ENCODE data around the gene STAB2.

Gene STAB2

DNA sequence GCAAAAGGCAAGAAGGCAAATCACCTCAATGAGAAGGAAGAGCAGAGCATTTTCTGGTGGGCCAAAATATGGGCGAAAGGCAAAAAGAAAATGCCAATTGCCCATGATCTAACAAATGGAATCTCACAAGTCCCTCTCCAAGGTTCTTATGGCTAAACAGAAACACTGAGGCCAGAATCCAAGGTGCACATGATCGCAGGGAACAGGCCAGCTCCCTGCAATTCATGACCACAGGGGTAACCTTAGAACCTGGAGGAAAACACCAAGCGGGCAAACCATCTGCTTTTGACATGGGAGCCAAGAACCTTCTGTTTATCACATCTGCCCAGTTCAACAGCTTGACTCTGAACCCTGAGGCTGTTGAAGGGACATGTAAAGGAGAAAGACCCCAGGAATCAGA is 193.9 kb downstream of the STAB2 start:
- H3K36me3 ChIP-seq (ENCODE audit: control insufficient read depth, insufficient read depth, low read length): no peaks in the 10 kb centered on the region
- H3K27me3 ChIP-seq (ENCODE audit: control insufficient read depth, insufficient read depth, low read length): no peaks in the 10 kb centered on the region
- H3K4me3 ChIP-seq (ENCODE audit: low read length): no peak overlapping the region
- H3K9ac ChIP-seq (ENCODE audit: low read length): no peak overlapping the region
- H3K4me1 ChIP-seq (ENCODE audit: control insufficient read depth, insufficient read depth, low read length): peaks cover 3% of the 10 kb centered on the region
- no peaks in the 10 kb centered on the region for H3K9me3 ChIP-seq (ENCODE audit: control insufficient read depth, low read length)

DNA sequence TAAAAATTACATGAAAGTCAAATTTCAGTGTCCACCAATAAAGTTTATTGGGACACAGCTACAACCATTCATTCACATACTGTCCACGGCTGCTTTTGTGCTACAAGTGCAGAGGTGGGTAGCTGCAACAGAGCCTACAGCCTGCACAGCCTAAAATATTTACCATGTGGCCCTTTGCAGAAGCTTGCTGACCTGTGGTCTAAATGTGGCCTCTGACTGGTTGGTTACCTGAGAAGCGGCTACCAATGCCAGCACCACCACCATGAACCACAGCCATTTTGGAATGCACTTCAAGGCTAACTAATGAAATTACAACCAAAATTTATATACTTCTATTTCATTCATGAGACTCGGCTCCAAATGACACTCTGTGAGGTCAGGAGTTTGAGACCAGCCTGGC is 195.3 kb downstream of the STAB2 start:
- Histone ChIP-seq H3K36me3 (ENCODE audit: control insufficient read depth, insufficient read depth, low read length) (no peaks in the 10 kb centered on the region), H3K4me1 (ENCODE audit: control insufficient read depth, insufficient read depth, low read length) (peaks cover 3% of the 10 kb centered on the region), H3K9ac (ENCODE audit: low read length) (no peak overlapping the region), H3K27me3 (ENCODE audit: control insufficient read depth, insufficient read depth, low read length) (no peaks in the 10 kb centered on the region), H3K9me3 (ENCODE audit: control insufficient read depth, low read length) (no peaks in the 10 kb centered on the region), H3K4me3 (ENCODE audit: low read length) (no peak overlapping the region)

DNA sequence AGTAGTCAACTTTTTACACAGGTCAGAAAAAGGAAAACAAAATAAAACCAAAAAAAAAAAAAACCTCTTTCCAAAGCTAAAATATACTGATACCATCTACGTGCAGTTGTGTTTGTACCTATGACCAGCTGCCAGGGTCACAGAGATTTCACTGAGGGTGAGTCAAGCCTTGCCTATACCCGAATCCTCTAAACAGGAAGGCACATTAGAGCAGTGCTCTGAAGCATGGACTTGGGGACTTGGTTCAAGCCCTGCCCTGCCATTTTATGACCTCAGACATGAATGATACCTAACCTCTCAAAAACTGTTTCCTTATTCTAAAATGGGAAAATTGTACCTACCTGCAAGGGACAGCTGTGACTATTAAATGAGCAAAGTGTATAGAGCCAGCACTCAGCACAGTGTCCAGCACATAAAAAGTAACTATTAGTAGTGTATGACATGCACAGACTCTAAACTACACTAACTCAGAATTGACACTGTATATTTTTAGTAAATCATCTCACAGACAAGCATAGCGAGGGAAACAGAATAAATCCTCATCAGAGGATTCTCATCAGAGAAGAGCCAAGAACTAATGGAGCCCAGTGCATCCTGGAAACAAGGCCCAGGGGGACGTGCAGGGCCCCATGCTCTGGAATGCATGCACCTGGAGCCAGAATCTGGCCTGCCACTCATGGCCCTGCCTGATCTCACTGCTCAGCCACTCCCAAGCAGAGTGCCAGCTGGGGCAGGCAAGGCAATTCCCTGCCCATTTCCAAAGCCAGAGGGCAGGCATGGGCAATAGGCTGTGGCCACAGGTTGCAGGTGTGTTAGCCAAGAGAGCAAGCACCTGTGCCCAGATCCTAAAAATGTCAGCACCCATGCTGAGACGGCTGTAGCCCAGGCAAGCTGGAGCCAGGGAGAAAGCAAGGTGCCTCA is 196.9 kb downstream of the STAB2 start:
- Histone ChIP-seq H3K4me1 (ENCODE audit: control insufficient read depth, insufficient read depth, low read length) (peaks cover 3% of the 10 kb centered on the region), H3K9ac (ENCODE audit: low read length) (no peak overlapping the region), H3K36me3 (ENCODE audit: control insufficient read depth, insufficient read depth, low read length) (no peaks in the 10 kb centered on the region)

DNA sequence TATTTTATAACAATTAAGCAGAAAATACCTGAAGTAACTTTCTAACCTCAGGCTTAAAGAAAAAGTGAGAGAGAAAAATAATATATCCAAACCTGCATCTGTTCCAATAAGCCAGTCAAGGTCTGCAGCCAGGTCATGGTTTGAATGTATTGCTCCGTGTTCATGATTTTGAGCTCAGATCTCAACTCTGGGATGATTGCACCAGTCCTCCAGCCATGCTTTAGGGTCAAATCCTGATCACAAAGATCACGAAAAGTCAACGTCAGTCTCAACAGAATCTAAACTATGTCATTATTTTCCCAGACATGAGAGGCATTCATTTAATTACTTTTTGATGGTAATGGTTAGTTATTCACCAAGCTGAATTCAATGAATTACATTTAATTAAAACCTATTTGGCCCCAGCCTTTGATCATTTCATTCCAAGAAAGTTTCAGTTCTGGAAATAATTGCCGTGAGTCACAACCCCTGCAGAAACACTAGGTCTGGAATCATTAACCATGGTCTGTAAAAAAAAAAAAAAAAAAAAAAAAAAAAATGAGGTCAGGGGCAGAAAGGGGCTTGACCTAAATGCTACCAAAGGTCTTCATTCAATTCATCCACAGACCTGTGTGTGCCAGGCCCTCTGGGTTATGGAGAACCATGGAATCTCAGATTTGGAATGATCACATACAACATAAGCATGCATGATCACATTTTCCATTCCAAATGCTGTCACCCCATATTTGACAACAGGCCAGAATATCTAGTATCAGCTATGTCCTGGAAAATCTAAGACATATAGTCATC is 198.4 kb downstream of the STAB2 start:
- no peak overlapping the region for H3K9ac ChIP-seq (ENCODE audit: low read length)

More for the DNA sequence above, 196.9 kb downstream of the STAB2 start:
- no peak overlapping the region for H3K4me3 ChIP-seq (ENCODE audit: low read length)
- H3K27me3 ChIP-seq (ENCODE audit: control insufficient read depth, insufficient read depth, low read length): no peaks in the 10 kb centered on the region
- no peaks in the 10 kb centered on the region for H3K9me3 ChIP-seq (ENCODE audit: control insufficient read depth, low read length)

DNA sequence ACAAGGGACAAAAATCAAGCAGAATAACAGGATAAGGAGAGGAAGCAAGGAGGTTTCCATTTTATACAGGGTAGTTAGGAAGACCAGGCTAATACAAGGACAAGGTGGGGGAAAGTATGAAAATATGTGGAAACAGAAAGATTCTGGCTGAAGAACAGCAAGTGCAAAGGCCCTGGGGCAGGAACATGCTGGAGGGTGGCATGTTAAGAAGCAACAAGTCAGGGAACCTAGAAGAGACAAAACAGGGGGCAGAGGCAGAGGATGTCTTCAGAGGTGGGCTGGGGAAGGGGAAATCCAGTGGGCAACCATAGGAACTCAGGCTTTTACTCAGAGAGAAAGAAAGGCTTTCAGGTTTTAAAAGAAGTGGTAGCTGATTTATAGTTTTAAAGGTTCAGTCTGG is 199.1 kb downstream of the STAB2 start:
- no peak overlapping the region for H3K4me3 ChIP-seq (ENCODE audit: low read length)
- peaks cover 3% of the 10 kb centered on the region for H3K4me1 ChIP-seq (ENCODE audit: control insufficient read depth, insufficient read depth, low read length)
- H3K36me3 ChIP-seq (ENCODE audit: control insufficient read depth, insufficient read depth, low read length): no peaks in the 10 kb centered on the region
- no peaks in the 10 kb centered on the region for H3K27me3 ChIP-seq (ENCODE audit: control insufficient read depth, insufficient read depth, low read length)
- no peak overlapping the region for H3K9ac ChIP-seq (ENCODE audit: low read length)
- H3K9me3 ChIP-seq (ENCODE audit: control insufficient read depth, low read length): no peaks in the 10 kb centered on the region

More for the DNA sequence above, 198.4 kb downstream of the STAB2 start:
- Histone ChIP-seq H3K9me3 (ENCODE audit: control insufficient read depth, low read length) (no peaks in the 10 kb centered on the region), H3K27me3 (ENCODE audit: control insufficient read depth, insufficient read depth, low read length) (no peaks in the 10 kb centered on the region), H3K36me3 (ENCODE audit: control insufficient read depth, insufficient read depth, low read length) (no peaks in the 10 kb centered on the region), H3K4me1 (ENCODE audit: control insufficient read depth, insufficient read depth, low read length) (peaks cover 3% of the 10 kb centered on the region), H3K4me3 (ENCODE audit: low read length) (no peak overlapping the region)

DNA sequence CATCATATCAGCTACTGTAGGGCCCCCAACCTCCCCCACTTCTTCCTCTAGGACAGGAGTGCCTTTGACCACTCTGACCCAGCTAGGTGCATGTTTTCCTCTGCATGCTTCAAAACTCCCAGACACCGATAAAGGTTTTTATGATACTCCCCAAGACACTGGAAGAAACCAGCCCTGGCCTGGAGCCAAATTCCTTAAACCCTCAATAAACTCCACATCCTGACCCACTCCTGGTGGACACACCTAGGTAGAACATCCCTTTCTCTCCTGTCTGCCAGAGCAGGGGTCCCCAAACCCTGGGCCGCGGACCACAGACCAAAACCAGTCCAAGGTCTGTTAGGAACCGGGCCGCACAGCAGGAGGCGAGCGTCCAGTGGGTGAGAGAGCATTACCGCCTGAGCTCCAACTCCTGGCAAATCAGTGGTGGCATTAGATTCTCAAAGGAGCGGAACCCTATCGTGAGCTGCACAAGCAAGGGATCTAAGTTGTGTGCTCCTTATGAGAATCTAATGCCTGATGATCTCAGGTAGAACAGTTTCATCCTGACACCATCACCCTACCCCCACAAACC is 204.4 kb downstream of the STAB2 start:
- H3K9me3 ChIP-seq (ENCODE audit: control insufficient read depth, low read length): no peaks in the 10 kb centered on the region
- H3K4me1 ChIP-seq (ENCODE audit: control insufficient read depth, insufficient read depth, low read length): no peaks in the 10 kb centered on the region
- no peak overlapping the region for H3K4me3 ChIP-seq (ENCODE audit: low read length)
- H3K27me3 ChIP-seq (ENCODE audit: control insufficient read depth, insufficient read depth, low read length): no peaks in the 10 kb centered on the region
- H3K9ac ChIP-seq (ENCODE audit: low read length): no peak overlapping the region
- H3K36me3 ChIP-seq (ENCODE audit: control insufficient read depth, insufficient read depth, low read length): no peaks in the 10 kb centered on the region

DNA sequence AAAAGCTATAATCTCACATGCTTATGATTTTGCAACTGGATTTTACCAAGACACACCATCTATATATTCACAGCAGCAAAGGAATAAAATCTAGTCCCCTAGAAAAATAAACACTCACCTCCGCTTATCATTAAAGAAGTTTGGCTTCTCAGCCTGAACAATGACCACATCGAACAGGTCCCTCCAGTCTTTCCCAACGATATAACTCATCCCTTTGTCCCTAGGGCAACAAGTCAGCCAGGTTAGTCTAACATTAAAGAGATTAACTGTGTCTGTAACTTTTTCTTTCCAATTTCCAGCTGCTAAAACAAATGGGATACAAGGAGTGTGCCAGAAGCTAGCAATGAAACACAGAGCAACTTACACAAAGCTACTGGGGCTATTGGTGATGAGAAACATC is 206.0 kb downstream of the STAB2 start:
- Histone ChIP-seq H3K9me3 (ENCODE audit: control insufficient read depth, low read length) (no peaks in the 10 kb centered on the region), H3K36me3 (ENCODE audit: control insufficient read depth, insufficient read depth, low read length) (no peaks in the 10 kb centered on the region), H3K4me1 (ENCODE audit: control insufficient read depth, insufficient read depth, low read length) (no peaks in the 10 kb centered on the region), H3K4me3 (ENCODE audit: low read length) (no peak overlapping the region), H3K27me3 (ENCODE audit: control insufficient read depth, insufficient read depth, low read length) (no peaks in the 10 kb centered on the region), H3K9ac (ENCODE audit: low read length) (no peak overlapping the region)

DNA sequence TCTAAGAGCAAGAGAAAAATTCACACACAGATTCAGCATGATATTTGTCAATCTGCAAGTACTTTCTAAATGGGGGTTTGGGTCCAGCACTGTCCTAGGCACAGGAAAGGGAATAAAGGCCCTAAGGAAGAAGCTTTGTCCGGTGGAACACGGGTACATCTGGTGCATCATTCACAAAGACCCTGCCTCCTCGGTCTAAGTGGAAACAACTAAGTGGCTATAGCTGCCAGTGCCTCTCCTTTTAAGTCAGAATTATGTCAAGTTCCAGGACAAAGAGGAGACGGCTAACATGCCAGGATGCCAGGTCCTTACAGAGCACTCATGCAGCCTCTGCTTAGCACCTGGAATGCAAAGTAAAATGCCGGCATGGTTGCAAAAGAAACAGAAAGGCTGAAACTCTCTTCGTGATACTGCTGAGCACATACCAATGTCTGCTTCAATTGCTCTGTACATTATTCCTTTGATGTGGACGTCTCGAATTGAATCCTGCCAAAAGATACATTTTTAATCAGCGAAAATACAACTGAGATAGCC is 206.5 kb downstream of the STAB2 start:
- Histone ChIP-seq H3K4me3 (ENCODE audit: low read length) (no peak overlapping the region), H3K4me1 (ENCODE audit: control insufficient read depth, insufficient read depth, low read length) (no peaks in the 10 kb centered on the region), H3K27me3 (ENCODE audit: control insufficient read depth, insufficient read depth, low read length) (no peaks in the 10 kb centered on the region), H3K9me3 (ENCODE audit: control insufficient read depth, low read length) (no peaks in the 10 kb centered on the region), H3K36me3 (ENCODE audit: control insufficient read depth, insufficient read depth, low read length) (no peaks in the 10 kb centered on the region), H3K9ac (ENCODE audit: low read length) (no peak overlapping the region)

DNA sequence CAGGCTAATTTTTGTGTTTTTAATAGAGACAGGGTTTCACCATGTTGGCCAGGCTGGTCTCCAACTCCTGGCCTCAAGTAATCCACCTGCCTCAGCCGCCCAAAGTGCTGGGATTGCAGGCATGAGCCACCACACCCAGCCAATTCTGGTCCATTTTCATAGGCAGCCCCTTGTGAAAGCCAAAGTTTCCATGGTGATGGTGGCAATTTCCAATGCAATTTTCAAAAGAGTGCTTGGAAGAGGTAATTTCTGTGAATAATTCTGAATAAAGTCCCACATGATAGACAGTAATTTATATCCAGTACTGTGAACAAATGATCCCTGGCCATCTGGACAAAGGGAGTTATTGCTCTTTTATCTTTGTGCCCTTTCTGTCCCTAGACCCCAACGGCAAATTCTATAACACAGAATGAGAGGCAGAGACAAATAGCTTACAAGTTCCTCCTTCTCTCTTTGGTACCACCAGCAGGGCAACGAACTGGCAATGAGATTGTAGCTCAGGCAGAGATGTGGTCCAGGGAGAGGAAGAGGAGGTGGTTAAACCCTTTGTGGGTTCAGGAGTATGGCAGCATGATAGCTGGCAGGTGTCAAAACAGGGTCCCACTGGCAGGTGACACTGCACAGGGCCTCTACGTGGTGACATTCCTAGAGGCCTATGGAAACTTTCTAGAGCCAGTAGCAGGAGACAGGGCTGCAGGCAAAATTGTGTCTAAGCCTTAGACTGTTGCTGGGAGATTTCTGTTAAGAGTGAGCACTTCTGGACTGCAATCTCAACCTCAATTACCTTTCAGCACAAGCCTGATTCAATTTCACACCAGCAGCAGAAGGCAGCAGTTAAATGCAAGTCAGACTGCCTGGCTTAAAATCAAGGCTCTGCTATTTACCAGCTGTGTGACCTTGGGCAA is 207.5 kb downstream of the STAB2 start:
- no peak overlapping the region for H3K9ac ChIP-seq (ENCODE audit: low read length)
- no peak overlapping the region for H3K4me3 ChIP-seq (ENCODE audit: low read length)
- H3K36me3 ChIP-seq (ENCODE audit: control insufficient read depth, insufficient read depth, low read length): no peaks in the 10 kb centered on the region

DNA sequence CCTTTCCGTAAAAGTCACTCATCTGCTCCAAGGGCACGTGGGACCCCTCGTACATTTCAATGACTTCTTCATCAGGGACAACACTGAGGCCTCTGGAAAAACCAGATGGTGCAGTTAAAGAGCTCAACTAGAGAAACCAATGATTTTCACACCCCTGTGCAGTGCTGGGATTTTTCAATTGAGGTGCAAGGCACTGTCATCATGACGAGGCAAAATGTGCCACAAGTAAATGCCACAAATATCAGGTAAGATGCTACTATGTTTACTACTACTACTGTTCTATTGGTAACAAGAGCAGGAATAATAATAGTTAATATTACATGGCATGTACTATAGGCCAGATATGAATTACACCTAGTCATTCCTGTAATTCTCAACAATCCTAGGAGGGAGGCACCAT is 211.5 kb downstream of the STAB2 start:
- Histone ChIP-seq H3K4me1 (ENCODE audit: control insufficient read depth, insufficient read depth, low read length) (peaks cover 18% of the 10 kb centered on the region), H3K36me3 (ENCODE audit: control insufficient read depth, insufficient read depth, low read length) (no peaks in the 10 kb centered on the region), H3K27me3 (ENCODE audit: control insufficient read depth, insufficient read depth, low read length) (no peaks in the 10 kb centered on the region), H3K9ac (ENCODE audit: low read length) (no peak overlapping the region), H3K9me3 (ENCODE audit: control insufficient read depth, low read length) (no peaks in the 10 kb centered on the region), H3K4me3 (ENCODE audit: low read length) (no peak overlapping the region)

More for the DNA sequence above, 207.5 kb downstream of the STAB2 start:
- peaks cover 4% of the 10 kb centered on the region for H3K4me1 ChIP-seq (ENCODE audit: control insufficient read depth, insufficient read depth, low read length)
- no peaks in the 10 kb centered on the region for H3K27me3 ChIP-seq (ENCODE audit: control insufficient read depth, insufficient read depth, low read length)
- H3K9me3 ChIP-seq (ENCODE audit: control insufficient read depth, low read length): no peaks in the 10 kb centered on the region

DNA sequence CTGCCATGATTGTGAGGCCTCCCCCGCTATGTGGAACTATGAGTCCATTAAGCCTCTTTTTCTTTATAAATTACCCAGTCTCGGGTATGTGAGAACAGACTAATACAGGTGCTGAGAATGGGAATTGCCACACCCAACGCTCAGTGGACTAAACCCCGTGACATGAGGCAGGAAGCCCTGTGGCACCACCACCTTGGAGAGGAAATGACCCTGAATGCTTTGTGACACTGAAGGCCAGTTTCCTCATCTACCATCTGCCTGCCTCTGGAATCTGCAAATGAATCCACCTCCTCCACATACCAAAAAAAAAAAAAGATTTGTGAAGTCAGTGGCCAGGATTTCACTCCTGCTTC is 212.4 kb downstream of the STAB2 start:
- Histone ChIP-seq H3K27me3 (ENCODE audit: control insufficient read depth, insufficient read depth, low read length) (no peaks in the 10 kb centered on the region), H3K4me3 (ENCODE audit: low read length) (no peak overlapping the region), H3K9ac (ENCODE audit: low read length) (no peak overlapping the region), H3K36me3 (ENCODE audit: control insufficient read depth, insufficient read depth, low read length) (no peaks in the 10 kb centered on the region), H3K4me1 (ENCODE audit: control insufficient read depth, insufficient read depth, low read length) (peaks cover 18% of the 10 kb centered on the region), H3K9me3 (ENCODE audit: control insufficient read depth, low read length) (no peaks in the 10 kb centered on the region)

Data from mucosa of stomach (tissue), 1 donor.